Parathyroid adenoma (tissue), 2 donors: ENCODE data around the gene TOPAZ1.

Source experiments
- H2AFZ ChIP-seq: fragments of 300-600 bp; sonication (generic); one replicate; pipeline ENCODE4 v1.7.0; 2017; ENCODE audit warnings: antibody characterized with exemption, mild to moderate bottlenecking
- H3K27ac ChIP-seq: fragments of 300-600 bp; sonication (generic); one replicate; pipeline ENCODE4 v1.7.0; 2017
- H3K27me3 ChIP-seq: fragments of 300-600 bp; sonication (generic); one replicate; pipeline ENCODE4 v1.7.0; 2017; ENCODE audit warnings: low read length; ENCODE audit not compliant: control insufficient read depth, insufficient read depth
- H3K36me3 ChIP-seq: fragments of 300-600 bp; sonication (generic); one replicate; pipeline ENCODE4 v1.7.0; 2017; ENCODE audit warnings: low read length; ENCODE audit not compliant: control insufficient read depth, insufficient read depth
- H3K4me1 ChIP-seq: fragments of 300-600 bp; sonication (generic); one replicate; pipeline ENCODE4 v1.7.0; 2017; ENCODE audit warnings: control low read depth
- H3K4me2 ChIP-seq: fragments of 300-600 bp; sonication (generic); one replicate; pipeline ENCODE4 v1.7.0; 2017; ENCODE audit warnings: low read length
- H3K4me3 ChIP-seq: fragments of 300-600 bp; sonication (generic); one replicate; pipeline ENCODE4 v1.7.0; 2017; ENCODE audit warnings: low read depth, low read length
- H3K79me2 ChIP-seq: fragments of 300-600 bp; sonication (generic); one replicate; pipeline ENCODE4 v1.7.0; 2017; ENCODE audit warnings: control low read depth
- H3K9ac ChIP-seq: fragments of 300-600 bp; sonication (generic); one replicate; pipeline ENCODE4 v1.7.0; 2017; ENCODE audit warnings: mild to moderate bottlenecking
- H3K9me3 ChIP-seq: fragments of 300-600 bp; sonication (generic); one replicate; pipeline ENCODE4 v1.7.0; 2017; ENCODE audit warnings: low read length; ENCODE audit not compliant: control insufficient read depth
- CTCF ChIP-seq: fragments of 300-600 bp; sonication (generic); IDR thresholded peaks from one replicate; pipeline ENCODE4 v1.7.0; 2017; ENCODE audit warnings: antibody characterized with exemption, mild to moderate bottlenecking
- donor health status: primary hyperparathyroidism.

Gene TOPAZ1

GRCh38 chr3:44241706-44242105 lies at the start of gene TOPAZ1:
Gene TOPAZ1 (plus strand): TSS chr3:44241886. CDS start chr3:44242054, 168 bp downstream.
- H3K4me1 ChIP-seq, result no peaks in the 10 kb centered on the region
- H3K79me2 ChIP-seq, result no peaks in the 10 kb centered on the region
- no peak within 1 kb of the TSS for H3K9ac ChIP-seq
- no peaks in the 10 kb centered on the region for H3K9me3 ChIP-seq
- no peak within 1 kb of the TSS for H3K27ac ChIP-seq
- H3K4me3 ChIP-seq, result no peak within 1 kb of the TSS
- H3K27me3 ChIP-seq, result no peaks in the 10 kb centered on the region
- H3K36me3 ChIP-seq, result no peaks in the 10 kb centered on the region
- H3K4me2 ChIP-seq, result no peak within 1 kb of the TSS
- no peak within 1 kb of the TSS for H2AFZ ChIP-seq
- TF ChIP-seq CTCF, result no peak

- TF ChIP-seq CTCF, result peak; percentile 78
- no peaks in the 10 kb centered on the region for H3K9me3 ChIP-seq
- peak overlapping the region; percentile 23 for H2AFZ ChIP-seq
- H3K79me2 ChIP-seq, result no peaks in the 10 kb centered on the region
- no peaks in the 10 kb centered on the region for H3K36me3 ChIP-seq
- no peak overlapping the region for H3K9ac ChIP-seq
- H3K4me1 ChIP-seq, result no peaks in the 10 kb centered on the region
- no peaks in the 10 kb centered on the region for H3K27me3 ChIP-seq
- H3K4me3 ChIP-seq, result no peak overlapping the region
- no peak overlapping the region for H3K4me2 ChIP-seq
- no peak overlapping the region for H3K27ac ChIP-seq
These were observed 43.1 kb upstream of the TOPAZ1 start for GRCh38 chr3:44198284-44199269.

- no peak for TF ChIP-seq CTCF
These were observed 35.4 kb upstream of the TOPAZ1 start for GRCh38 chr3:44206261-44206660.

GRCh38 chr3:44206862-44207652 lies 34.6 kb upstream of the TOPAZ1 start:
- Histone ChIP-seq H3K9me3 (no peaks in the 10 kb centered on the region), H3K4me3 (no peak overlapping the region)
- no peak for TF ChIP-seq CTCF

More at GRCh38 chr3:44206261-44206660, 35.4 kb upstream of the TOPAZ1 start:
- H2AFZ ChIP-seq, result no peak overlapping the region
- H3K9me3 ChIP-seq, result no peaks in the 10 kb centered on the region
- H3K4me2 ChIP-seq, result no peak overlapping the region
- no peaks in the 10 kb centered on the region for H3K4me1 ChIP-seq
- H3K27me3 ChIP-seq, result no peaks in the 10 kb centered on the region
- H3K27ac ChIP-seq, result no peak overlapping the region
- H3K79me2 ChIP-seq, result no peaks in the 10 kb centered on the region
- H3K36me3 ChIP-seq, result no peaks in the 10 kb centered on the region
- H3K4me3 ChIP-seq, result no peak overlapping the region
- no peak overlapping the region for H3K9ac ChIP-seq

More at GRCh38 chr3:44206862-44207652, 34.6 kb upstream of the TOPAZ1 start:
- no peak overlapping the region for H3K4me2 ChIP-seq
- H3K27ac ChIP-seq, result no peak overlapping the region
- no peaks in the 10 kb centered on the region for H3K79me2 ChIP-seq
- no peak overlapping the region for H2AFZ ChIP-seq
- no peaks in the 10 kb centered on the region for H3K27me3 ChIP-seq
- H3K36me3 ChIP-seq, result no peaks in the 10 kb centered on the region
- H3K4me1 ChIP-seq, result no peaks in the 10 kb centered on the region
- no peak overlapping the region for H3K9ac ChIP-seq
